CMK (cell line): Measurements from ENCODE around the gene TSPAN9.

ENCODE experiments used
- DNase-seq: peaks from one replicate; pipeline ENCODE4 v3.0.0-alpha.2; 2010; ENCODE audit warnings: low read depth

Gene TSPAN9

GRCh38 chr12:3225154-3225795, 148.1 kb downstream of the TSPAN9 start:
- DNase-seq: no peak

DNA sequence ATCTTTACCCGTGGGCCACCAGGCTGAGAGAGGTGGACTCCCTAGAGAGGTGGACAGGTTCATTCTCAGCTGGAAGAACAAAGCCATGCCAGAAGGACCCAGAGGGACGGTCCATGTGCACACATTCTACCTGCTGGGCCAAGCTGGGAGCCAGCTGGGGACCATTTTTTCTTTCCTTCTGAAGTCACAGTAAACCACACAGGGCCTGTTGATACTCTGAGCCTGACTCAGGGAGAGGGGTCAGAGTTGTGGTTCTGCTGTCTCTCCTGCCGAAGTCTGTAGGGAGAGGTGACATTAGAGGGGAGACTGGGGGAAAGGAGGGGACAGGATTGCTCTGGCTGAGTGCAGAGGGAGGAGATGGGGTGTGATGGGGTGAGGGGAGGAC, 148.6 kb downstream of the TSPAN9 start:
- no peak for DNase-seq

DNA sequence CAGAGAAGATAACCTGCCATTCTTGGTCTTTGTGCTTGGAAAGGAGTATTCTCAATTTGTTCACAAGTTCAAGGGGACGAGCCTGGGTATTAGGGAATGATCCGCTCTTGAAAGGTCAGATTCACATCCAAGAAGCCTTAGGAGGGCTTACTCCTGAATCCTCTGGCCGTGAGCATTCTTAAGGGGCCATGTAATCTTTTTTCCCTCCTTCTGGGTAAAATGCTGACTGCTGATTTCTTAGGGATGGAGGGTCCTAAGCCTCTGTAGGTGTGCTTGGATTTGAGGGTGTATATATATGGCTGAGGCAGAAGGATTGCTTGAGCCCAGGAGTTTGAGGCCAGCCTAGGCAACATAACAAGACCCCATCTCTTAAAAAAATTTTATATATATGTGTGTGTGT, 149.1 kb downstream of the TSPAN9 start:
- no peak for DNase-seq

DNA sequence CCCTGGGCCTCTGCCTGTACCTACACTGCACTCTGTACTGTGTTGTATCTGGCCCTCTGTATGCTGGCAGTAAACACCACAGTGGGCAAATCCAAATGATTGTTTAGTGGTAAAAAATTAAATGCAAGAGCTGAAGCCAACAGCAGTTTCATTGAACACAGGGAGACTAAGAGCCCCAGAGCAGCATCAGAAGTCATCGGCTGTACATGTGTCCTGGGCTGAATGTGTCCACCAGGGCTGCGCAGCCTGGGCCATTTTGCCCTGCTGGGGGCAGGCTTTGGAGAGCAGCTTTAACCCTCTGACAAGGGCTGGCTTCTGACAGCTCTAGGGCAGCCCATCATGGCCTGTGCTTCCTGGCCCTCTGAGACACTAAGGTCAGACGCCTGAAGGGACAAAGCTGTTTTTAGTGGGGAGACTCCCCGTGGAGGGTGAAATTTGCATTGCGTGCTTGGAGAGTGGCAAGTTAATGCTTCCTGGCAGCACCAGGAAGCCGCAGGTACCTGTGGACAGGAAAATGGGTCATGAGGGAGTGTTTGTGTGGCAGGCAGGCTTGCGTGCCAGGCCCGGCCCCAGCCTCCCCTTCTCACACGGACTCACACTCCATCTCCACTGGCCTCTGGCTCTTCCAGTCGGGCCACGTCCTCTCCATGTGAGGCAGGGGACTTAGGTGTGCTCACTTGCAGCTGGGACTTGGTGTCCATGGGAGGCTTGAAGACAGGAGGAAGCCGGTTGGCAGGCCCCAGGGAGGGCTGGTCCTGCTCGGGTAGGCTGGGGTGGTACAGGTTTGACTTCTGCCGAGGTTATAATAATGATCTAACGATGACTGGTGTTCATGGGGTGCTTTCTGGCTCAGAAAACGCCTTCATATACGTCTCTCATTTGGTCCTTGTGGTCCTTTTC, 150.1 kb downstream of the TSPAN9 start:
- DNase-seq: no peak

- no peak for DNase-seq
Observed at GRCh38 chr12:3228552-3228951, 151.4 kb downstream of the TSPAN9 start.

- DNase-seq: no peak
Observed at GRCh38 chr12:3229577-3229976, 152.4 kb downstream of the TSPAN9 start.

- no peak for DNase-seq
Observed at GRCh38 chr12:3230758-3231375, 153.7 kb downstream of the TSPAN9 start.

DNA sequence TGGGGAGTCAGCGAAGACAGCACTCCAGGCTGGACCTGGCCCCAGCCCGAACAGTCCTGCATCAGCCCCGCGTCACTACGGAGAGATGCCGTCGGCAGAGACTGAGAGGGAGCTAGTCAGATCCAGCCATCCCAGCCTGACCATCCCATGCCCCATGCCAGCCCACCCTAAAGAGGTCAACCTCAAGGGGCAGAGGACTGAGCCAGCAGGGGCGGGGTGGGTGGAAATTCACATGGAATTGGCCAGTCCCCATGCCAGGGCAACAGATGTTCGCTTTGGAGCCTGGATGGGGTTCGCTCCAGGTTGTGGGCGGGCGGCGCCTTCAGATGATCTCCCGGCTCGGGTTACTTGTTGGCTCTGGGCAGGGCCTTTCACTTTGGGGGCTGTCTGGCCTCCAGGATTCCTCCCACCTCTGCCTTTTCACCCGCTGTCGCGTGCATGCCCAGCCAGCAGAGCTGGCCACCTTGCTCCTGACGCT, 154.3 kb downstream of the TSPAN9 start:
- DNase-seq: no peak

DNA sequence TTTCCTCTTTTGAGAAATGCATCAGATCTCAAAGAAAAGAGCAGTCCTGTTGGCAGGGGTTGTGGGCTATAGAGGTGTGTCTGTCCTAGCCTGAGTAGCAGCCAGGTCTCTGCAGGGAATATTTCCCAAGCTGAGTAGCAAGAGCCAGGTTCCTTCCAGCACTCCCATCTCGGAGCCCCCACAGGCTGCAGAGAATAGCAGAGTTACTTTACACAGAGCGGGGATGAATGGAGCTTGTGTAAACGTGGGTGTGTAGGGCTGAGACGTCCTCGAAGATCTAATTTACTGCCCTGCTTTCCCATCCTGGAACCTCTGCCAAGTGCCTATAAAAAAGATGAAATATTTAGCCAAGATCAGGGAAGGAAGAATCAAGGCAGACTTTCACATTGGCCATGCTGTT, 156.6 kb downstream of the TSPAN9 start:
- DNase-seq: no peak

DNA sequence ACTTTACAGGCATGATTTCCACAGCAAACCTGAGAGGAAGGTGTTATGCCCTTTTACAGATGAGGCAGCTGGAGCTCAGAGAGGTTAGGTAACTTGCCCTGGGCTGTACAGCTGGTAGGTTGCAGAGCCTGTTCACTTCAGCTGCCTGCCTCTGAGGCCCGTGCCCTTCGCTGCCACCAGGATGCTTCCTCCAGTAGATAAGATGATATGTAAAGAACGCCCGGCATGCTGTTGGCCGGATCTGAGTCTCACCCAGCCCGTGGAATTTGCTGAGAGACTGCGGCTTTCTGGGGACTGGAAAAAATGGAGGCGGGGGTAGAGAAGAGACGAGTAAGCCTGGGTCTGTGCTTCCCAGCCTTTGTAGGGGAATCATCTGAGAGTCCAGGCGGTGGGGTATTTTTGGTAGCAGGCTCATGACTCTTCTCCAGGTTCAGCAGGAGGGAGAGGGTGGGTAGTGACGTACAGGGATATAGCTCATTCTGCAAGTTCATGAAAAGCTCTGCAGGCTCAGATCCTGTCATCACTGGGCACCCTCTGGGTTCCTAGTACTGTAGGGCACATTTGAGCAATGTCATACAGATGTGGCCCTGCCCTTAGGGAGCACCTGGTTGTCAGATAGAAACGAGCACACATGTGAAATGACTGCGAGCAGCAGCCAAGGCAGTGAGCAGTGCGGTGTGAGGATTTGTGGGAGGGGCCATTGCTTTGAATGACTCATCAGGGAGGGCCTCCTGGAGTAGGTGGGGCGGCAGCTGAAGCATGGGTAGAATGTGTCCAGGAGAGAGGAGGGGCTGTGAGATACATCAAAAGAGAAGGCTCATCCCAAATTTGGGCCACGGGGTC, 159.4 kb downstream of the TSPAN9 start:
- no peak for DNase-seq

DNA sequence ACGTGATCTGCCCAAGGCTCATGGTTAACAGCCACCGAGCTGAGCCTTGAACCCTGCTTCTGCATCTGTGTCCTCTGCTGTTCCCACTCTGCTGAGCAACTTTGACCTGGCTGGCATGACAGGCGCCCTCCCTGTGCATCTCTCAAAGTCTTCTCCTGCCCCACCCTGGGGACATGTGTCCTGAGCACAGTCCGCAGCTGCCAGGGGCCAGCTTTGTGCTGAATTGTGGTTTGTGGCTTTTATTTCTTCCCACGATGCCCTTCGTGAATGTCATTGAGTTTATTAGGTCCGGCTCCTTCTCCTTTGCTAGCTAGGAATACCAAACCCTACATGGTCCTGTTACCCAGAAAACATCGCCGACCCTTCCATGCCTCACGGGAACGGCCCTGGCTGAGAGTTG, 161.0 kb downstream of the TSPAN9 start:
- no peak for DNase-seq

GRCh38 chr12:3241621-3242020, 164.4 kb downstream of the TSPAN9 start:
- DNase-seq: no peak

DNA sequence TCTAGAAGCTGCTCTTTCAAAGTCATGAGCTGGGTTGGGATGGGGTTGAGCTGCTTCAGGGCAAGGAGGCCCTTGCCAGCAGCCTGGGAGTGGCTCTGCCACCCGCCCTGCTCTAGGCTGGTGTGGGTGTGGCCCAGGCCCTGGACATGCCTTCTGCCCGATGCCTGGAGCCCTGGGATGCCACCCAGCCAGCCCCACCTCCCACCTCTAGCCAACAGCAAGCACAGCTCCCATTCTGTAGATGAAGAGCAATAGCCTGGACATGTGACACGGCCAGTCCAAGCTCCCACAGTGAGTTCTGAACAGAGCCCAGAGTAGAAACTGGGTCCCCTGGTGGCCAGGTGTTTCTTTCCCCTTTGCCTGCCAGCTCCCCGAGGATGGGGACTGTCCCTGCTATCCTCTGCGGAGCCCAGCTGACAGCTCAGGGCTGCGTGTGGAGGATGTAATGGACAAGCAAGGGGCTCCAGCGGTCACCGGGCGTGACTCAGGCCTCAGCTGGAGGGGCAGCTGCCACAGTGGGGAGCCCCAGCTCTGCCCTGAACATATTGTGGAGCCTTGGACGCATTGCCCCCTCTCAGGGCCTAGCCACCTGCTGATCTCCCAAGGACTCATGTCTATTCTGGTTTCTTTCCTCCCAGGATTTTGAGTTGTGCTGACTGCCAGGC, 165.2 kb downstream of the TSPAN9 start:
- DNase-seq: no peak

DNA sequence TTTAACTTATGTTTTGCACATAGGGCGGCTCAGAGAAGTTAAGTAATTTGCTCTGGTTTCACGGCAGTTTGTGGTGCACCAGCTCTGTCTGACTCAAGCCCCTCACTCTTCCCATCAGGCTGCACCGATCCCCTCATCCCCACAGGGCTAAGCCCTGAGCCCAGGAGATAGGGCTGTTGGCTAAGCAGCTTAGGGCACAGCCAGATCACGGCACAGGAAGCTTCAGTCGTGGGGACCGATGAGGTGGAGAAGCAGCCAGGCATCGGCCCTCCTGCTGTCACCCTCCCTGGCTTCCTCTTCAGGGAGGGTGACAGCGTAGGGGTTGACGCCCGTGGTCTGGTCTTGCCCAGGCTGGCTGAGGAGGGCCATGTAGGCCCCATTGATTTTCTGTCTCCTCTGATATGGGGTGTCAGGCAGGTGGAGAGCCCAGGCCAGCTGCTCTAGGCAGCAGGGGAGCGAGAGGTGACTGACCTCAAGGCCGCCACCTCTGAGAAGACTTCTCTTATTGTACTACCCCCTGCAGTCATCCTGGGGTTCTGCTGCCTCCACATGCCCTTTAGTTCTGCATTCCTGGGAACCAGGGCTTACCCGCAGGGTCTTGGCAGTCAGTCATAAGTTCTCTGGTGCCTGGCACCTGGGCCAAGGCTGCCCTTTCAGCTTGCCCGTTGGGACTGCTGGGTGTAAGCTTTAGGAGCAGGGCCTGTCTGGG, 166.4 kb downstream of the TSPAN9 start:
- no peak for DNase-seq

- no peak for DNase-seq
Observed at GRCh38 chr12:3244219-3244750, 167.1 kb downstream of the TSPAN9 start.

DNA sequence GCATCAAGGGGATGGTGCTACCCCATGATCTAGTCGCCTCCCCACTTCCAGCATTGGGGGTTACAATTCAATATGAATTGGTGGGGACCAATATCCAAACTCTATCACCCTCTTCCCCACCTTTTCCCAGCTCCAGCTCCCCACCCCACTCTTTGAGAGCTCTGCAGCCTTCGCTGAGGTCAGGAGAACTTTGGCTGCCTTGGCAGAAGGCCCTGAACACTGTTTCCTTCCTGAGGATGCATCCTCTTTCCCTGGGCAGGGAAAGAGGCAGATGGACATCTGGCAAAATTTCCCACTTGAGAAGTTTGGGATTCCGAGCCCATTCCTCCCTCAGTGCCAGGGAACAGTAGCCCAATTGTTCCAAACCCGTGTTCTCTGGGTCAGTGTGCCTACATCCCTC, 169.1 kb downstream of the TSPAN9 start:
- DNase-seq: no peak

GRCh38 chr12:3247077-3247476, 169.9 kb downstream of the TSPAN9 start:
- DNase-seq: no peak

DNA sequence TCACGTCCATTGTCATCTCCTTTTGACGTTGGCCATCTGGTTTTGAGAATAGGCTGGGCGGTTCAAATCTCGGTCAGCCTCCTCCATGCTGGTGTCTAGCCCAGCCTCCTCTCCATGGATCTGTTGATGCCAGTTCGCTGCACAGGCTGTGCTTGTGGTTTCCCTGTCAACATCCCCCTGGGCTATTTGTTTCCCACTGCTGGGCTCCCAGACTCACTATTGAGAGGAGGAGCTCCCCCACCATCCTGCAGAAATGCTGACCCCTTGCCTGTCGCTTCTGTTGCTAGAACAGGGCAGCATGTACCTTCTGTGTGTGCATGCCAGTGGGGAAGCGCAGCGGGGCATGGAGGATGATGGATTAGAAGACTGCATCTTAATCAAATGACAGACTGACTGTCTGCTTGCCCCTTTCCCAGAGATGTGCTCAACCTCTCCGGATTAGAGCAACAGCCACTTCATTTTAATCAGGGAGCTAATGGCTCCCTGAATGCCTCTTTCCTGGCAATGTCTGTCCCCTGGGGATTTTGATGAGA, 170.5 kb downstream of the TSPAN9 start:
- no peak for DNase-seq

DNA sequence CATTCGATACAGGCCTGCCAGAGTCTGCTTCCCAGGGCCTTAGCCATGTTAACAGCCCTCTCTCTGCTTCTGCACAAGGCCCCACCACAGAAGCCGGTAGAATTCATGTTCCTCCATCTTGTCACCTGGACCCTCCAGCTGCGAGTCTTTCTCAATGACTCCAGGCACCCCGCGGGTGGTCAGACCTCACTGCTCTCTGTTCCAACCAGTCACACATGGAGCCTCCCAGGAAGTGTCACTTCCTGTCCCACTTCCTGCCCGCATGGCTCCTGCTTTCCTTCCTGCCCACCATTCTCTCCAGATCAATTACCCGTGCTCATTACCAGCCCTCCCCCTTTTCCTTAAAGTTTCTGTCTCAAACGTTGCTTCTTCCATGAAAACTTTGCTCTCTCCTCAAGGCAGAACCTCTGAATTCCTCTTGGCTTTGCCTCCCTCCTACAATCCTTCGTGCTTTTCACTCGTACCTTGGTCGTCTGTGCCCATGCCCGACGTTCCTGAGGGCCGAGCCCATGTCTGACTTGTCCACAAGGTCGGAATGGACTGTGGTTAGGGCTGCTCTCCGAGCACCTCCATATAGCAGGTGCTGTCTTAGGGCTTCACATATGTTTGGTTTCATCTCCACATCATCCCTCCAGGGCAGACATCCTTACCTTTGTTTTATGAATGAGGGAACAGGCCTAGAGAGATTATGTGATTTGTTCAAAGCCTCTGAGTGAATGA, 172.1 kb downstream of the TSPAN9 start:
- DNase-seq: no peak

DNA sequence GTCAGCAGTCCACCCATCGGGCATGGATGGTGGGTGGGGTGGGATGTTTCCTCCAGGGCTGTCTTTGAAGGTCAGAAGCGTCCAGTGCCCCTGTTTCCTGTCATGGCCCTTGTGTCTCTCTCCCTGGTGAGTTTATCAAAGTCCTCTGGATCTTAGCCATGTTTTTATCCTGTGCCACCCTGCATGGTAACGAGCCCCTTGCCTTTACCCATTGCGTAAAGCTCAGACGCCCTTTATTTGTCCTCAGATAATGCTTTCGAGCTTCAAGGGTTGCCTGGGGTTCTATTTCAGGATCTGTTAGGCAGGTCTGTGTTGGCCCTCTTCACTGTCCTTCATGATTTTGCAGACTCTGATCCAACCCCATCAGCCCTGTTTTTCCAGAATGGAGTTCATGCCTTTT, 172.9 kb downstream of the TSPAN9 start:
- no peak for DNase-seq
